Activated T-helper 2 cell treated with anti-CD3 and anti-CD28 coated beads, Interferon-gamma antibody, Interleukin-2, Interleukin-4, amounts not matched to agents 10 μg/mL and 5 μg/mL and 100 μg/mL, durations not matched to agents 14 hours and 24 hours and 36 hours (primary cell): ENCODE measurements around the gene FAT2. TPM values are rescaled to one million over a fixed set of nuclear protein-coding genes. Genes with fewer than 3 reads are reported as not detected.

Experiments
- DNase-seq: peaks from one replicate; pipeline ENCODE4 v3.0.0; 2021; ENCODE audit warnings: low spot score
- H3K27ac Mint-ChIP-seq: one replicate; pipeline ENCODE4 v1.8.0; 2021; ENCODE audit warnings: mixed read lengths
- H3K27me3 Mint-ChIP-seq: one replicate; pipeline ENCODE4 v1.8.0; 2021; ENCODE audit warnings: low read depth, mixed read lengths
- H3K36me3 Mint-ChIP-seq: one replicate; pipeline ENCODE4 v1.8.0; 2021; ENCODE audit warnings: low read depth, mixed read lengths
- H3K4me1 Mint-ChIP-seq: one replicate; pipeline ENCODE4 v1.8.0; 2021; ENCODE audit warnings: low read depth, mixed read lengths
- H3K4me3 Mint-ChIP-seq: one replicate; pipeline ENCODE4 v1.8.0; 2021; ENCODE audit warnings: low read depth, mild to moderate bottlenecking, moderate library complexity, mixed read lengths
- H3K9me3 Mint-ChIP-seq: one replicate; pipeline ENCODE4 v1.8.0; 2021; ENCODE audit warnings: mixed read lengths
- intact Hi-C: fragments of 100-400 bp; cut with micrococcal nuclease; formaldehyde crosslinking; loops from one replicate; pipeline ENCODE4 v1.15.1; 2023
- total RNA-seq: library from RNA; stranded (reverse); gene quantifications from 2 replicates; pipeline ENCODE4 v1.2.3, GENCODE V29; 2022

FAT2 gene
- total RNA-seq, 1 donor from 2014 or later: under 0.01 TPM

- Mint-ChIP-seq H3K9me3 (no peaks in the 10 kb centered on the region), H3K4me1 (peaks cover 7% of the 10 kb centered on the region), H3K36me3 (no peaks in the 10 kb centered on the region), H3K27me3 (peaks cover 7% of the 10 kb centered on the region), H3K4me3 (no peak overlapping the region), H3K27ac (no peak overlapping the region)
- intact Hi-C loops: no loop called here
- DNase-seq: no peak
Observed at GRCh38 chr5:151571270-151572173, 19.6 kb downstream of the FAT2 start.

- DNase-seq: no peak
- Mint-ChIP-seq H3K9me3 (no peaks in the 10 kb centered on the region), H3K27ac (no peak overlapping the region), H3K4me3 (no peak overlapping the region), H3K36me3 (no peaks in the 10 kb centered on the region), H3K4me1 (peaks cover 7% of the 10 kb centered on the region), H3K27me3 (peaks cover 3% of the 10 kb centered on the region)
- intact Hi-C loops: no loop called here
Observed at GRCh38 chr5:151570512-151571269, 20.4 kb downstream of the FAT2 start.

DNA sequence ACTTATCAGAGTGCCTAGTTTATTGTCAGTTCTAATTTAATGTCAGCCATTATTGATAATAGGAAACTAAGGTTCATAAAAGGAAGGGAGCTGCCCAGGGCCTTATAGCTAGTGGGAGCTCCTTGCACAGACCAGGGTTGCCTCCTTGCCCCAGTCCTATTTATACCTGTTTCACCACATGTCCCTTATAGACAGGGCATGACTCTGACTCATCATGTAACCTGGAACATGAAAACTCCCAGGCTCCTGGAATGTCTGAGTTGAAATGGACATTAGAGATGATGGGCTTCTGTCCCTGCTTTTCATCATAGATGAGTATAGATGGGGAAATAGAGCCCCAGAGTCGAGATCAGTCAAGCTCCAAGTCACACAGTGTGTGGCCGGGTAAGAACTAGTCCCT is 21.1 kb downstream of the FAT2 start:
- peaks cover 7% of the 10 kb centered on the region for H3K4me1 Mint-ChIP-seq
- no peaks in the 10 kb centered on the region for H3K9me3 Mint-ChIP-seq
- peaks cover 3% of the 10 kb centered on the region for H3K27me3 Mint-ChIP-seq
- H3K27ac Mint-ChIP-seq: no peak overlapping the region
- no peaks in the 10 kb centered on the region for H3K36me3 Mint-ChIP-seq
- no peak overlapping the region for H3K4me3 Mint-ChIP-seq
- intact Hi-C loops: no loop called here
- no peak for DNase-seq

- Mint-ChIP-seq H3K36me3 (no peaks in the 10 kb centered on the region), H3K27me3 (no peaks in the 10 kb centered on the region), H3K27ac (no peak overlapping the region), H3K4me3 (no peak overlapping the region), H3K4me1 (peaks cover 7% of the 10 kb centered on the region), H3K9me3 (no peaks in the 10 kb centered on the region)
- intact Hi-C loops: no loop called here
- no peak for DNase-seq
Observed at GRCh38 chr5:151569132-151570046, 21.7 kb downstream of the FAT2 start.

- H3K4me1 Mint-ChIP-seq: peaks cover 7% of the 10 kb centered on the region
Observed at GRCh38 chr5:151568036-151568435, 23.1 kb downstream of the FAT2 start.

GRCh38 chr5:151565971-151566370 is 25.2 kb downstream of the FAT2 start:
- H3K27me3 Mint-ChIP-seq: no peaks in the 10 kb centered on the region
- no peak overlapping the region for H3K27ac Mint-ChIP-seq
- H3K36me3 Mint-ChIP-seq: no peaks in the 10 kb centered on the region
- peaks cover 7% of the 10 kb centered on the region for H3K4me1 Mint-ChIP-seq
- H3K9me3 Mint-ChIP-seq: no peaks in the 10 kb centered on the region
- no peak for DNase-seq
- intact Hi-C loops: no loop called here
- H3K4me3 Mint-ChIP-seq: no peak overlapping the region

More at GRCh38 chr5:151568036-151568435, 23.1 kb downstream of the FAT2 start:
- no peaks in the 10 kb centered on the region for H3K36me3 Mint-ChIP-seq
- no peaks in the 10 kb centered on the region for H3K9me3 Mint-ChIP-seq
- H3K27me3 Mint-ChIP-seq: no peaks in the 10 kb centered on the region
- intact Hi-C loops: no loop called here
- no peak for DNase-seq
- no peak overlapping the region for H3K27ac Mint-ChIP-seq
- no peak overlapping the region for H3K4me3 Mint-ChIP-seq

- H3K27me3 Mint-ChIP-seq: no peaks in the 10 kb centered on the region
- no peak overlapping the region for H3K4me3 Mint-ChIP-seq
- intact Hi-C loops: no loop called here
- no peaks in the 10 kb centered on the region for H3K36me3 Mint-ChIP-seq
- no peaks in the 10 kb centered on the region for H3K4me1 Mint-ChIP-seq
- H3K9me3 Mint-ChIP-seq: no peaks in the 10 kb centered on the region
- DNase-seq: no peak
- no peak overlapping the region for H3K27ac Mint-ChIP-seq
Observed at GRCh38 chr5:151562019-151562707, 29.0 kb downstream of the FAT2 start.

GRCh38 chr5:151557951-151558350 is 33.2 kb downstream of the FAT2 start:
- Mint-ChIP-seq H3K27me3 (no peaks in the 10 kb centered on the region), H3K4me1 (no peaks in the 10 kb centered on the region), H3K9me3 (no peaks in the 10 kb centered on the region), H3K36me3 (no peaks in the 10 kb centered on the region), H3K27ac (no peak overlapping the region), H3K4me3 (no peak overlapping the region)
- no peak for DNase-seq
- intact Hi-C loops: no loop called here

GRCh38 chr5:151557466-151557865 is 33.7 kb downstream of the FAT2 start:
- Mint-ChIP-seq H3K36me3 (no peaks in the 10 kb centered on the region), H3K9me3 (no peaks in the 10 kb centered on the region), H3K27me3 (no peaks in the 10 kb centered on the region), H3K27ac (no peak overlapping the region), H3K4me1 (no peaks in the 10 kb centered on the region), H3K4me3 (no peak overlapping the region)
- intact Hi-C loops: no loop called here
- no peak for DNase-seq

DNA sequence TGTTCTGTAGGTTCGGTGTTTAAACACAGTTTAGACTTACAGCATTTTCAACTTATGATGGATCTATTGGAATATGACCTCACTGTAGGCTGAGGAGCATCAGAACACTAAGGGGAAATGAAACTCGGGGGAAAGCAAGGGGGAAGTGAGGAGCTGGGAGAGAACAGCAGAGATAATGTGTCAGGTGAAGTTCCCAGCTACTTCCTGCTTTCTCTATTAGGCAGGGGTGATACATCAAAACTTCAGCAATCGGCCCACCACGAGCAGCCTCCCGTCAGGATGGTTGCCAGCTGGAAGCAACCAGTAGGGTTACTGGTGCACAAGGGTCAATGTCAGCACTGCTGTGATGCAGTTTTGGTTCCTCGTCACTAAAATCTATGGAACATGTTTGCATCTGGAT is 34.3 kb downstream of the FAT2 start:
- Mint-ChIP-seq H3K4me3 (no peak overlapping the region), H3K27me3 (no peaks in the 10 kb centered on the region), H3K27ac (no peak overlapping the region), H3K36me3 (no peaks in the 10 kb centered on the region), H3K9me3 (no peaks in the 10 kb centered on the region), H3K4me1 (no peaks in the 10 kb centered on the region)
- DNase-seq: no peak
- intact Hi-C loops: no loop called here

GRCh38 chr5:151555760-151556576 is 35.2 kb downstream of the FAT2 start:
- DNase-seq: no peak
- no peak overlapping the region for H3K4me3 Mint-ChIP-seq
- no peak overlapping the region for H3K27ac Mint-ChIP-seq
- no peaks in the 10 kb centered on the region for H3K4me1 Mint-ChIP-seq
- no peaks in the 10 kb centered on the region for H3K9me3 Mint-ChIP-seq
- H3K36me3 Mint-ChIP-seq: no peaks in the 10 kb centered on the region
- intact Hi-C loops: no loop called here
- H3K27me3 Mint-ChIP-seq: no peaks in the 10 kb centered on the region
